MM.1S (cell line): Measurements from ENCODE around the gene LIPJ.

Experiments used
- CTCF ChIP-seq: fragments of 300-600 bp; sonication (generic); IDR thresholded peaks from 2 replicates; pipeline ENCODE4 v1.5.1; 2016; ENCODE audit warnings: antibody characterized with exemption, low read length, mixed read lengths
- EZH2 ChIP-seq: fragments of 300-600 bp; sonication (generic); optimal IDR thresholded peaks from 2 replicates; pipeline ENCODE3; 2017; ENCODE audit warnings: low read depth, mild to moderate bottlenecking, antibody characterized with exemption, low read length, mixed read lengths
- EZH2phosphoT487 ChIP-seq: fragments of 300-600 bp; sonication (generic); IDR thresholded peaks from 2 replicates; pipeline ENCODE4 v1.6.1; 2018; ENCODE audit warnings: antibody characterized with exemption, low read length

- no peak for TF ChIP-seq CTCF
- no peak for TF ChIP-seq EZH2
- TF ChIP-seq EZH2phosphoT487: no peak
These were observed 66.1 kb downstream of the LIPJ start for GRCh38 chr10:88652616-88653015.
